ENCODE measurements around the gene RALB. TPM values are rescaled to one million over a fixed set of nuclear protein-coding genes. Genes with fewer than 3 reads are reported as not detected.

The RALB gene
- total and polyA plus RNA-seq, 2 of the 8 experiments (the other 6 are each of a cell fraction or from before 2014, with no cell fraction given), result 12.0 to 16.6 TPM

GRCh38 chr2:120330946-120331822, 78.5 kb downstream of the RALB start:
- no peak for FAIRE-seq
- CTCF ChIA-PET (ENCODE audit: partially characterized antibody), result interaction anchor here (0.6 to 5.6 kb wide), 7 partner anchors 12 to 344 kb away, joined by 3 to 27 read pairs (median 4); no protein-coding TSS in a partner anchor
- 89% methylated on average over 24 of the region's 24 CpGs; no CpG with 5 or more reads in 1 of the 2 experiments for WGBS, 2 experiments (ENCODE audit: extremely low coverage in 1 of 2, insufficient coverage in 1 of 2, insufficient read length in 1 of 2, insufficient replicate concordance in 2 of 2, low coverage in 1 of 2, low lambda C conversion rate in 2 of 2, missing lambda C conversion rate in 1 of 2)

More at GRCh38 chr2:120330946-120331822, 78.5 kb downstream of the RALB start:
- no peaks in the 10 kb centered on the region for H3K79me1 ChIP-seq (ENCODE audit: low read depth, low read length)
- no peak overlapping the region for H3K18ac ChIP-seq (ENCODE audit: extremely low read depth, low read length)
- no peak overlapping the region for H3K9ac ChIP-seq (replicated peaks in 1 of 4; ENCODE audit: extremely low read depth in 1 of 4, low read depth in 3 of 4, low read length in 3 of 4)
- H3K4me3 ChIP-seq (ENCODE audit: extremely low read depth in 1 of 4, insufficient read depth in 2 of 4, low read depth in 3 of 4, low read length in 4 of 4), result no peak overlapping the region
- H3K14ac ChIP-seq (ENCODE audit: insufficient read length), result no peak overlapping the region
- H2BK120ac ChIP-seq (replicated peaks; ENCODE audit: low read depth, low read length), result no peak overlapping the region
- no peak overlapping the region for H2BK20ac ChIP-seq (ENCODE audit: low read length)
- H4K91ac ChIP-seq (replicated peaks; ENCODE audit: insufficient read length, low read length), result no peak overlapping the region
- H3K27me3 ChIP-seq (replicated peaks in 1 of 4; ENCODE audit: control insufficient read depth in 3 of 4, extremely low read depth in 1 of 4, insufficient read depth in 3 of 4, low read length in 3 of 4), result peaks cover 0 to 4% (median 0%) of the 10 kb centered on the region in 4 experiments; a peak in 4 of 7 replicates
- no peaks in the 10 kb centered on the region for H3K9me3 ChIP-seq (ENCODE audit: insufficient read depth in 2 of 2, low read depth in 1 of 2, low read length in 1 of 2)
- no peak overlapping the region for H2AK5ac ChIP-seq (ENCODE audit: low read depth, low read length)
- DNase-seq (ENCODE audit: low read depth in 1 of 2, low spot score in 2 of 2), result no peak
- H3K4me1 ChIP-seq (replicated peaks in 1 of 4; ENCODE audit: control insufficient read depth in 3 of 4, insufficient read depth in 4 of 4, low read length in 3 of 4), result no peaks in the 10 kb centered on the region
- H4K20me1 ChIP-seq (replicated peaks in 1 of 2; ENCODE audit: control insufficient read depth in 1 of 2, insufficient read depth in 2 of 2, low read length in 2 of 2), result no peaks in the 10 kb centered on the region
- no peak overlapping the region for H2AFZ ChIP-seq (ENCODE audit: low read length)
- POLR2A ChIA-PET (ENCODE audit: partially characterized antibody), result no interaction called here
- H3K79me2 ChIP-seq (ENCODE audit: control insufficient read depth in 1 of 2, insufficient read depth in 2 of 2, low read length in 2 of 2), result no peaks in the 10 kb centered on the region
- H2BK12ac ChIP-seq (ENCODE audit: low read depth, low read length), result no peak overlapping the region
- H2BK15ac ChIP-seq (ENCODE audit: low read length), result no peak overlapping the region
- H2BK5ac ChIP-seq (ENCODE audit: low read depth, low read length), result no peak overlapping the region
- no peak overlapping the region for H4K5ac ChIP-seq (ENCODE audit: insufficient read length, low read depth, low read length)
- H3K4me2 ChIP-seq (ENCODE audit: insufficient read depth in 1 of 2, low read depth in 2 of 2, low read length in 2 of 2), result no peak overlapping the region
- no peak overlapping the region for H3K23ac ChIP-seq (ENCODE audit: insufficient read length)
- H4K8ac ChIP-seq (ENCODE audit: extremely low read depth, insufficient read depth, low read length), result no peak overlapping the region
- H3K27ac ChIP-seq (ENCODE audit: low read depth, low read length), result no peak overlapping the region
- H3K4ac ChIP-seq (replicated peaks; ENCODE audit: insufficient read length, low read depth, low read length), result no peak overlapping the region
- no peaks in the 10 kb centered on the region for H3K36me3 ChIP-seq (ENCODE audit: control insufficient read depth in 2 of 4, insufficient read depth in 4 of 4, low read length in 3 of 4)
- H3K23me2 ChIP-seq (ENCODE audit: low read depth, low read length), result no peaks in the 10 kb centered on the region
- H3K56ac ChIP-seq (replicated peaks; ENCODE audit: insufficient read length, low read depth, low read length), result no peak overlapping the region
